ENCODE measurements around the gene LZTR1. TPM values are rescaled to one million over a fixed set of nuclear protein-coding genes. Genes with fewer than 3 reads are reported as not detected.
A peak's percentile ranks its signal among the peaks of the same experiment; 100 is the strongest.

Gene LZTR1
- total and polyA plus RNA-seq, 10 of the 15 experiments (the other 5 are each of a cell fraction or from before 2014, with no cell fraction given): 0.82 to 50.3 (median 19.3) TPM

GRCh38 chr22:21045585-21046294 lies 63.6 kb downstream of the LZTR1 start, which contains the start of gene LRRC74B (continued):
- TF ChIP-seq BCL11A (IDR thresholded peaks at IDR 0.05; ENCODE audit: low read depth, low read length) (no peak), MAX (IDR thresholded peaks at IDR 0.05; ENCODE audit: low read depth, low read length) (no peak), KLF5 (IDR thresholded peaks at IDR 0.05; ENCODE audit: partially characterized antibody) (peak; percentile 82), NR2C1 (IDR thresholded peaks at IDR 0.05) (no peak)
- TF ChIP-seq, protein P1, sequence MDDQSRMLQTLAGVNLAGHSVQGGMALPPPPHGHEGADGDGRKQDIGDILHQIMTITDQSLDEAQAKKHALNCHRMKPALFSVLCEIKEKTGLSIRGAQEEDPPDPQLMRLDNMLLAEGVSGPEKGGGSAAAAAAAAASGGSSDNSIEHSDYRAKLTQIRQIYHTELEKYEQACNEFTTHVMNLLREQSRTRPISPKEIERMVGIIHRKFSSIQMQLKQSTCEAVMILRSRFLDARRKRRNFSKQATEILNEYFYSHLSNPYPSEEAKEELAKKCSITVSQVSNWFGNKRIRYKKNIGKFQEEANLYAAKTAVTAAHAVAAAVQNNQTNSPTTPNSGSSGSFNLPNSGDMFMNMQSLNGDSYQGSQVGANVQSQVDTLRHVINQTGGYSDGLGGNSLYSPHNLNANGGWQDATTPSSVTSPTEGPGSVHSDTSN (IDR thresholded peaks at IDR 0.05; ENCODE audit: insufficient replicate concordance, low read depth, low read length): peak; percentile 96

DNA sequence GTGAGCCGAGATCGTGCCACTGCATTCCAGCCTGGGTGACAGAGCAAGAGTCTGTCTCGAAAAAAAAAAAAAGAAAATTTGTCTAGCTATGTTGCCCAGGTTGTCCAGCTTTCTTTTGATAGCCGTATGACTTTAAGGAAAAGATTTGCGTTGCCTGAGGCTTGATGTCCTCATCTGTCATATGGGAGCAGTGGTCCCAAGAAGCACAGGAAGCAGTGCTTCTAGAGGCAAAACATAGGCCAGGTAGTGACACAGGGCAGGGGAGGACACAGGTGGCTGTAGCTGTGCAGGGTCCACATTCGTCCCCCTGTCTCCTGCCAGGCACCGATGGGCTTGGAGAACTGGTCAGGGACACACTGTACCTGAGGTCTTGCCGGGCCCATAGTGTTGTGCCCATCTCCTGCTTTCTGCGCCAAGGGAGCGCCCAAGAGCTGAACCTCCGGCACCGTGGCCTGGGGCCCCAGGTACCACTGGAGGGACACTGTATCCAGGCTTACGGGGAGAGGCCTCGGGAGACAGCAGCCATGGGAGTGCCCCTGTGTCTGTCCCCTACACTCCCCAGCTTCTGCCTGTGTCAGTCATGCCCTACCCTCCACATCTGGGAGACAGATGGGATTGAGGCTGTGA lies 65.1 kb downstream of the LZTR1 start:
- DNase-seq (ENCODE audit: low read depth, low spot score) (no peak), FAIRE-seq (no peak), ATAC-seq (no peak)
- Histone ChIP-seq H3K4me2 (ENCODE audit: control insufficient read depth, insufficient read depth) (no peak overlapping the region), H3K4me1 (ENCODE audit: control insufficient read depth, insufficient read depth, low read length) (peaks cover 10% of the 10 kb centered on the region), H3K27ac (ENCODE audit: control insufficient read depth, insufficient read depth) (no peak overlapping the region), H2AFZ (ENCODE audit: control insufficient read depth, low read depth, low read length) (no peak overlapping the region), H3K9me3 (replicated peaks; ENCODE audit: control insufficient read depth, insufficient read depth, low read length) (no peaks in the 10 kb centered on the region), H3K4me3 (no peak overlapping the region), H3K27me3 (replicated peaks in 1 of 2; ENCODE audit: control insufficient read depth in 2 of 2, insufficient read depth in 2 of 2, low read length in 1 of 2) (peaks cover 0 to 1% of the 10 kb centered on the region in 2 experiments; a peak in 3 of 4 replicates), H3K36me3 (ENCODE audit: control insufficient read depth in 2 of 2, insufficient read depth in 2 of 2, low read length in 1 of 2) (no peaks in the 10 kb centered on the region), H3K79me2 (ENCODE audit: control insufficient read depth, insufficient read depth, low read length) (no peaks in the 10 kb centered on the region), H4K20me1 (ENCODE audit: control insufficient read depth, insufficient read depth) (no peaks in the 10 kb centered on the region), H3K9ac (ENCODE audit: control insufficient read depth, insufficient read depth, low read length) (no peak overlapping the region)
- TF ChIP-seq IKZF1 (conservative IDR thresholded peaks at IDR 0.05) (no peak), MYB (IDR thresholded peaks at IDR 0.05; ENCODE audit: borderline replicate concordance, low read depth, low read length) (no peak), MXI1 (IDR thresholded peaks at IDR 0.05; ENCODE audit: low read depth, low read length) (no peak), RUNX3 (IDR thresholded peaks at IDR 0.05; ENCODE audit: low read length) (no peak)
- BruUV-seq (replicated peaks): no TSS peak
- intact Hi-C loops (cut with micrococcal nuclease; ENCODE audit: unreplicated experiment) (no loop called here), in situ Hi-C loops (cut with MboI) (no loop called here)
- ChIA-PET CTCF (interaction anchor here (0.6 kb wide), 1 partner anchor 1865 kb away, joined by 3 read pairs; no protein-coding TSS in a partner anchor), RAD21 (ENCODE audit: unreplicated experiment) (no interaction called here), POLR2A (interaction anchor here (0.7 kb wide), 1 partner anchor 16 kb away, joined by 3 read pairs; no protein-coding TSS in a partner anchor), SMC1A (ENCODE audit: uncharacterized antibody, unreplicated experiment) (no interaction called here)
- WGBS (ENCODE audit: insufficient coverage, insufficient replicate concordance, low lambda C conversion rate, missing lambda C conversion rate): 49% methylated on average over 14 of the region's 14 CpGs
